Measurements from ENCODE around the gene TEAD1. TPM values are rescaled to one million over a fixed set of nuclear protein-coding genes. Genes with fewer than 3 reads are reported as not detected.
A peak's percentile ranks its signal among the peaks of the same experiment; 100 is the strongest.

Gene TEAD1
- total RNA-seq, 4 donors from 2014 or later, result 71.5 to 109 (median 88.5) TPM

DNA sequence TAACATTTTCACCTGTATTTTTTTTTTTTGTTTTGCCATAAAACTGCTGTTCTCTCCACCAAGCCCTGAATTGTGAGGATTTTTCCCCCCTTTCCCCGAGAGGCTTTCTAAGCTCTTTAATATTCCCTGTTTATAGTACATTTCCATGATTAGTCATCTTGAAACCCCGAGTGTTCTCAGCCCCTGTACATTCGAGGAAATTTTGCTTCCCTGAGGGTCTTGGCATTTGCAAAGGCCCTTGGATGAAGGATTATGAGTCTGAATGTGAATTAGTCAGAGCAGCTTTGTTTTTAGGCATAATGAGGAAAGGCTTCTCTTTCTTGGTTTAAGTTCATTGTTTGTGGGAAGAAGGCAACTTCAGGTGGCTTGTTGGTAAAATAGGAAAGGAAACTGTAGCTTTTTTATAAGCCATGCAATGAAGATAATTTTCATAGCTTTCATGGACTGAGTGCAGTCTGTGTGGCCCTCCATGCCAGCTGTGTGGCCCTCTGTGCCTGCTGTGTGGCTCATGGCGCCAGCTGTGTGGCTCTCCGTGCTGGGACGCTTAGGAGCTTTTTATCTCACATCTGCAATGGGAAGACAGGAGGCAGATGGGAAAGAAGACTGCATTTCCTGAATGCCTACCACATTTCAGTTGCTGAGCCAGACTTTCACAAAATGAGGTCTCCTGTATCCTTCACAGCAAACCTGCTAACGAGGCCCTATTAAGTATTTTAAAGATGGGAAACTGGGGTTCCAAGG is 129.0 kb downstream of the TEAD1 start:
- WGBS, 2 donors, result 56 to 62% methylated on average over 7 of the region's 7 CpGs
- no peaks in the 10 kb centered on the region for H3K9me3 ChIP-seq
- H3K27ac ChIP-seq, result peak overlapping the region; percentile 69 to 92 (median 89)
- no peak overlapping the region for H3K4me3 ChIP-seq (replicated peaks in 1 of 3)
- intact Hi-C loops (cut with DNase I), result loop anchor here (10.0 kb wide), 1 partner anchor 108 kb away; no protein-coding TSS in a partner anchor
- H3K4me1 ChIP-seq, result peaks cover 58 to 77% of the 10 kb centered on the region in 2 donors
- peak in 1 of 2 donors; percentile 11 for TF ChIP-seq POLR2A (IDR thresholded peaks at IDR 0.05)
- TF ChIP-seq, protein P1, sequence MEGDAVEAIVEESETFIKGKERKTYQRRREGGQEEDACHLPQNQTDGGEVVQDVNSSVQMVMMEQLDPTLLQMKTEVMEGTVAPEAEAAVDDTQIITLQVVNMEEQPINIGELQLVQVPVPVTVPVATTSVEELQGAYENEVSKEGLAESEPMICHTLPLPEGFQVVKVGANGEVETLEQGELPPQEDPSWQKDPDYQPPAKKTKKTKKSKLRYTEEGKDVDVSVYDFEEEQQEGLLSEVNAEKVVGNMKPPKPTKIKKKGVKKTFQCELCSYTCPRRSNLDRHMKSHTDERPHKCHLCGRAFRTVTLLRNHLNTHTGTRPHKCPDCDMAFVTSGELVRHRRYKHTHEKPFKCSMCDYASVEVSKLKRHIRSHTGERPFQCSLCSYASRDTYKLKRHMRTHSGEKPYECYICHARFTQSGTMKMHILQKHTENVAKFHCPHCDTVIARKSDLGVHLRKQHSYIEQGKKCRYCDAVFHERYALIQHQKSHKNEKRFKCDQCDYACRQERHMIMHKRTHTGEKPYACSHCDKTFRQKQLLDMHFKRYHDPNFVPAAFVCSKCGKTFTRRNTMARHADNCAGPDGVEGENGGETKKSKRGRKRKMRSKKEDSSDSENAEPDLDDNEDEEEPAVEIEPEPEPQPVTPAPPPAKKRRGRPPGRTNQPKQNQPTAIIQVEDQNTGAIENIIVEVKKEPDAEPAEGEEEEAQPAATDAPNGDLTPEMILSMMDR (IDR thresholded peaks at IDR 0.05), result no peak
- no peak for DNase-seq
- no peaks in the 10 kb centered on the region for H3K36me3 ChIP-seq
- no peaks in the 10 kb centered on the region for H3K27me3 ChIP-seq

DNA sequence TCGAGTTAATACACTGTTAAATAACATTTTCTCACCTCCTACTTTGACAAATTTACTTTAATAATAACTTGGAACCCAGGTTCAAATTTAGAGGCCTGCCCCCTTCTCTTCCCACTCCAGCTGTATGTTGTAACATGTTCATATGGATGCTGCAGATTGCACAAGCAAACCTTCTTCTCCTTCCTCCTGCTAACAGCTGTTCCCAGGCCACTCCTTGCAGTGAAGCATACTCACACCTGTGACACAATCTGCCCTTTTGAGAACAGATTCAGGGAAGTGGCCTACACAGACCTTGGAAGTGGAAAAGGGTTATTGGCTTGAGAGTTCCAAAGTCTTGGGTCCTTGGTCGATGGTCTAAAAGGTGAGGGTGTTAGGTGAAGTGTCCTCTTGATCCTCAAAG is 131.9 kb downstream of the TEAD1 start:
- intact Hi-C loops (cut with DNase I), result loop anchor here (10.0 kb wide), 1 partner anchor 111 kb away; no protein-coding TSS in a partner anchor
- Histone ChIP-seq H3K36me3 (no peaks in the 10 kb centered on the region), H3K4me3 (replicated peaks in 1 of 3) (no peak overlapping the region), H3K9me3 (no peaks in the 10 kb centered on the region), H3K4me1 (peaks cover 29 to 69% of the 10 kb centered on the region in 2 donors), H3K27ac (peak overlapping the region in 2 of 3 donors; percentile 13 to 22), H3K27me3 (no peaks in the 10 kb centered on the region)
- TF ChIP-seq, protein P1 (IDR thresholded peaks at IDR 0.05), result no peak
- TF ChIP-seq POLR2A (IDR thresholded peaks at IDR 0.05), result no peak
- 84 to 92% methylated on average over 2 of the region's 2 CpGs for WGBS, 2 donors
- no peak for DNase-seq

DNA sequence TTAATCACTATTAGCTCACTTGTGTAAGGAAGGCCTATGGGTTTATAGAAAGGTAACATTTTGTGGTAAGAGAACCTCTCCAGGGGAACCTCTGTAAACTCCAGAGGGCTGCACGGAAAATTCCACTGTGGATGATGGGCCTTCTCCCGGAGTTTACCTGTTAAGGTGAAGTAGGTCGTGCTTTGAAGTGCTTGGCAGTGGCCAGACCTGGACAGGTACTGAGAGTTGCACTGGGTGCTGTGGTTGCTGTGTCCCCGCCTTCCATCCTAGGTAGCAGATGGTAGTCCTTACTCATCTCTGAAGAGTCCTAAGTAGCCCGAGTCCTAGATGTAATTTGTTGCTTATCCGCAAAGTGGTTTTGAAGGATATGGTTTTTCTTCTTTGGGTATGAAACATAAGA is 133.4 kb downstream of the TEAD1 start:
- intact Hi-C loops (cut with DNase I), result loop anchor here (10.0 kb wide), 1 partner anchor 113 kb away; no protein-coding TSS in a partner anchor
- H3K36me3 ChIP-seq, result no peaks in the 10 kb centered on the region
- no peaks in the 10 kb centered on the region for H3K9me3 ChIP-seq
- H3K4me1 ChIP-seq, result peaks cover 21 to 57% of the 10 kb centered on the region in 2 donors
- WGBS, 2 donors, result 60 to 69% methylated on average over 6 of the region's 6 CpGs
- no peak for TF ChIP-seq POLR2A (IDR thresholded peaks at IDR 0.05)
- TF ChIP-seq, protein P1 (IDR thresholded peaks at IDR 0.05), result no peak
- DNase-seq, result peak; percentile 74 to 81
- H3K27ac ChIP-seq, result peak overlapping the region in 1 of 3 donors; percentile 49
- no peak overlapping the region for H3K4me3 ChIP-seq (replicated peaks in 1 of 3)
- H3K27me3 ChIP-seq, result no peaks in the 10 kb centered on the region

DNA sequence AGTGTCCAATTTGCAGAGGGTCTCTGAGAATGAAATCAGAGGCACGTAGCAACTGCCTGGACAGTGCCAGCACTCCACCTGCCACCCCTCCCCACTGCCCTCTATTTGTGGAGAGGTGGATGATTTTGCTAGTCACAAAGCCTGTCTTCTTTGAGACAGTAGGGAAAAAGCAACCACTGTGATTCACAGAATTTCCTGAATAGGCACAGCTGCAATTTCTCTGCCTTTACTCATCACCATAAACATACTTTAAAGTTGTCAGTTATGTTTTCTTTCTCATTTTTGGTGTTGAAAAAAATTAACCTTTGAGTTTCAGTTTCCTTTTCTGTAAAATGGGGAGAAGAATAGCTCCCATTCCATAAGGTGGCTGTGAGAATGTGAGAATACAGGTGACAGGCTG is 134.3 kb downstream of the TEAD1 start:
- WGBS, 2 donors, result 78 to 85% methylated on average over 1 of the region's 1 CpG
- Histone ChIP-seq H3K9me3 (no peaks in the 10 kb centered on the region), H3K27me3 (no peaks in the 10 kb centered on the region), H3K27ac (no peak overlapping the region), H3K4me3 (replicated peaks in 1 of 3) (no peak overlapping the region), H3K36me3 (no peaks in the 10 kb centered on the region), H3K4me1 (peaks cover 18 to 57% of the 10 kb centered on the region in 2 donors)
- intact Hi-C loops (cut with DNase I), result loop anchor here (10.0 kb wide), 1 partner anchor 114 kb away; no protein-coding TSS in a partner anchor
- TF ChIP-seq POLR2A (IDR thresholded peaks at IDR 0.05), result no peak
- TF ChIP-seq, protein P1 (IDR thresholded peaks at IDR 0.05), result no peak
- no peak for DNase-seq

DNA sequence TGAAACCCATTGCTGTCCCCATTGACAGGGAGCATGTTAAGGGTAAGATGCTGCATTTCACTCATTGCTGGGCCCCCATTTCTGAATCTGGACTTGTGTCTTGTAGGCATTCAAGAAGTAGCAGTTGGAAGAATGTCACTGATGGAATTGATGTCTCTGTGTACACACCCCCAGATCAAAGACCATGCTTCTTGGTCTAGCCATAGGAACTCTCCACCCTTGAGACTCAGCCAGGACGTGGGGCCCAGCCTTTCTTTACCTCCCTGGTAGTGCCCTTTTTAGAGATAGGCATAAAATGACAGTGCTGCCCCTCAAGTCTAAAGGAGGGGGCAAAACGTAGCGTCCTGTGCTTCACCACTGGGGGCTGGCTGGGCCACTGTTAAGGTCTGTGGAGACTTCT is 135.1 kb downstream of the TEAD1 start:
- no peak overlapping the region for H3K4me3 ChIP-seq (replicated peaks in 1 of 3)
- 84 to 89% methylated on average over 3 of the region's 3 CpGs for WGBS, 2 donors
- no peaks in the 10 kb centered on the region for H3K36me3 ChIP-seq
- H3K27ac ChIP-seq, result no peak overlapping the region
- DNase-seq, result no peak
- peaks cover 24 to 59% of the 10 kb centered on the region in 2 donors for H3K4me1 ChIP-seq
- intact Hi-C loops (cut with DNase I), result loop anchor here (10.0 kb wide), 1 partner anchor 115 kb away; no protein-coding TSS in a partner anchor
- no peaks in the 10 kb centered on the region for H3K27me3 ChIP-seq
- TF ChIP-seq POLR2A (IDR thresholded peaks at IDR 0.05), result no peak
- TF ChIP-seq, protein P1 (IDR thresholded peaks at IDR 0.05), result no peak
- no peaks in the 10 kb centered on the region for H3K9me3 ChIP-seq
